Measurements from ENCODE around the gene ZNF230. TPM values are rescaled to one million over a fixed set of nuclear protein-coding genes. Genes with fewer than 3 reads are reported as not detected.

ZNF230 gene
- total RNA-seq, 4 donors from 2014 or later, result 1.7 to 11.3 (median 2.3) TPM

DNA sequence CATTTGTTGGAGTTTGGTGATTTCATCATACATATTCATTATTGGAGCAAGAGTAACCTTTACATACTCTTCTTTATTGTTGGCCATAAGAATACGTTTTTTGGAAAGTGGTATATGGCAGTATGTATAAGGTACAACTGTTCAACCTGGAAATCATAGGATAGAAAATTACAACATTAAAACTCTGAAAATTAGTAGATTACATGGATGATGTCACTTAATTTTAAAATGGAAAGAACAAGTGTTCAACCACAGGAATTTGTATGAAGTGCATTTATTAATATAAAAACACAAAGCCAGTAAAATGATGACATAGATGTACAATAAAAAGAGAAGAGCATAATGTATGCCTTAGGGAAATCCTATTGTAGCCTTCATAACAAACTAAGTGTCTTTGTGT, 26.0 kb upstream of the ZNF230 start:
- DNase-seq (ENCODE audit: low spot score in 2 of 2), result no peak
- no peak overlapping the region for H3K27ac ChIP-seq
- TF ChIP-seq POLR2A (IDR thresholded peaks at IDR 0.05), result no peak
- TF ChIP-seq, protein P1, sequence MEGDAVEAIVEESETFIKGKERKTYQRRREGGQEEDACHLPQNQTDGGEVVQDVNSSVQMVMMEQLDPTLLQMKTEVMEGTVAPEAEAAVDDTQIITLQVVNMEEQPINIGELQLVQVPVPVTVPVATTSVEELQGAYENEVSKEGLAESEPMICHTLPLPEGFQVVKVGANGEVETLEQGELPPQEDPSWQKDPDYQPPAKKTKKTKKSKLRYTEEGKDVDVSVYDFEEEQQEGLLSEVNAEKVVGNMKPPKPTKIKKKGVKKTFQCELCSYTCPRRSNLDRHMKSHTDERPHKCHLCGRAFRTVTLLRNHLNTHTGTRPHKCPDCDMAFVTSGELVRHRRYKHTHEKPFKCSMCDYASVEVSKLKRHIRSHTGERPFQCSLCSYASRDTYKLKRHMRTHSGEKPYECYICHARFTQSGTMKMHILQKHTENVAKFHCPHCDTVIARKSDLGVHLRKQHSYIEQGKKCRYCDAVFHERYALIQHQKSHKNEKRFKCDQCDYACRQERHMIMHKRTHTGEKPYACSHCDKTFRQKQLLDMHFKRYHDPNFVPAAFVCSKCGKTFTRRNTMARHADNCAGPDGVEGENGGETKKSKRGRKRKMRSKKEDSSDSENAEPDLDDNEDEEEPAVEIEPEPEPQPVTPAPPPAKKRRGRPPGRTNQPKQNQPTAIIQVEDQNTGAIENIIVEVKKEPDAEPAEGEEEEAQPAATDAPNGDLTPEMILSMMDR (IDR thresholded peaks at IDR 0.05), result no peak
- no peak for TF ChIP-seq POLR2AphosphoS5 (IDR thresholded peaks at IDR 0.05)
- TF ChIP-seq EP300 (IDR thresholded peaks at IDR 0.05), result no peak
- 93% methylated on average over 1 of the region's 1 CpG for WGBS
- no peak overlapping the region for H3K4me3 ChIP-seq
- H3K4me1 ChIP-seq, result no peaks in the 10 kb centered on the region
- H3K9me3 ChIP-seq, result peaks cover 49% of the 10 kb centered on the region
- H3K27me3 ChIP-seq, result no peaks in the 10 kb centered on the region
- no peaks in the 10 kb centered on the region for H3K36me3 ChIP-seq

GRCh38 chr19:43983544-43983911, 19.2 kb upstream of the ZNF230 start:
- peak overlapping the region; percentile 77 for H3K4me3 ChIP-seq
- no peak overlapping the region for H3K27ac ChIP-seq
- H3K27me3 ChIP-seq, result no peaks in the 10 kb centered on the region
- peaks cover 13% of the 10 kb centered on the region for H3K9me3 ChIP-seq
- TF ChIP-seq, protein P1 (IDR thresholded peaks at IDR 0.05), result no peak
- no peak for TF ChIP-seq EP300 (IDR thresholded peaks at IDR 0.05)
- TF ChIP-seq POLR2A (IDR thresholded peaks at IDR 0.05), result no peak
- TF ChIP-seq POLR2AphosphoS5 (IDR thresholded peaks at IDR 0.05), result no peak
- DNase-seq (ENCODE audit: low spot score in 2 of 2), result no peak
- peaks cover 9% of the 10 kb centered on the region for H3K4me1 ChIP-seq
- H3K36me3 ChIP-seq, result peaks cover 3% of the 10 kb centered on the region
- WGBS, result 76% methylated on average over 2 of the region's 2 CpGs

GRCh38 chr19:43983912-43984686, 18.7 kb upstream of the ZNF230 start, which contains the start of gene ZNF155:
ZNF155 (plus strand) TSS chr19:43984188; CDS start chr19:43988544, 4,356 bp downstream.
- peaks cover 6% of the 10 kb centered on the region for H3K36me3 ChIP-seq
- peak within 1 kb of the TSS; percentile 58 for H3K27ac ChIP-seq
- peaks cover 9% of the 10 kb centered on the region for H3K4me1 ChIP-seq
- H3K27me3 ChIP-seq, result no peaks in the 10 kb centered on the region
- DNase-seq (ENCODE audit: low spot score in 2 of 2), result peak; percentile 94 to 95
- H3K9me3 ChIP-seq, result peaks cover 13% of the 10 kb centered on the region
- H3K4me3 ChIP-seq, result peak within 1 kb of the TSS; percentile 77
- WGBS, result 1% methylated on average over 19 of the region's 40 CpGs
- TF ChIP-seq POLR2AphosphoS5 (IDR thresholded peaks at IDR 0.05), result peak in 1 of 3 donors; percentile 11
- no peak for TF ChIP-seq POLR2A (IDR thresholded peaks at IDR 0.05)
- no peak for TF ChIP-seq EP300 (IDR thresholded peaks at IDR 0.05)
- TF ChIP-seq, protein P1 (IDR thresholded peaks at IDR 0.05), result no peak

- no peak for DNase-seq (ENCODE audit: low spot score in 2 of 2)
- 2% methylated on average over 14 of the region's 14 CpGs for WGBS
- Histone ChIP-seq H3K9me3 (peaks cover 8% of the 10 kb centered on the region), H3K36me3 (peaks cover 11% of the 10 kb centered on the region), H3K27ac (peak overlapping the region; percentile 58), H3K4me1 (peaks cover 9% of the 10 kb centered on the region), H3K27me3 (no peaks in the 10 kb centered on the region), H3K4me3 (peak overlapping the region; percentile 77)
- TF ChIP-seq, protein P1 (IDR thresholded peaks at IDR 0.05), result no peak
- TF ChIP-seq EP300 (IDR thresholded peaks at IDR 0.05) (no peak), POLR2AphosphoS5 (IDR thresholded peaks at IDR 0.05) (no peak), POLR2A (IDR thresholded peaks at IDR 0.05) (no peak)
Measured at GRCh38 chr19:43984687-43985000, 18.1 kb upstream of the ZNF230 start.

DNA sequence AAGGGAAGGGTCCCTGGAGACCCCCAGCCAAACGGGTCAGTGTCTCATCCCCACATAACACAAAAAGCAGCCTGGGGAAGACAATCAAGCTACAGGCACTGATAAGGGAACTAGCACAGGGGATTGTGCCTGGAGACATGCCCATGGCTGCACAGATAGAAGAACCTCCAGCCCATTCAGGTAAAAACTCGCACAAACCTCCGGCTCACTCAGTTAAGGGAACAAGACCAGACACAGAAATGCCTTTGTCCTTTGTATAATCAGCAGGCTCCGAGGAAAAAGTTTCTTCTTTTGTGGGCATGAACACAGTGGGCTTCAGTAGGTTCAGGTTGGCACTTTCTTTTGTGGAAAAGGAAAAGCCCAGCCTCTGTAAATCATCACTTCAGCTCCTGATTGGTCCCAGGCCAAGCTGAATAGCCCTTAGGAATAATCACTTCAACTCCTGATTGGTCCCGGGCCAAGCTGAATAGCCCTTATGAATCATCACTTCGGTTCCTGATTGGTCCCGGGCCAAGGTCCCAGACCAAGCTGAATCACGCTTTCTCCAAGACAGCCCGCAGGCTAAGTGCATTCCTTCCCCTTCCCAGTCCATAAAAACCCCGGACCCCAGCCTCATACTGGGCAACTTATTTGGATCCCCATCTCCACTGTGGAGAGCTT, 5.0 kb upstream of the ZNF230 start:
- H3K27ac ChIP-seq, result no peak overlapping the region
- TF ChIP-seq POLR2AphosphoS5 (IDR thresholded peaks at IDR 0.05), result no peak
- no peak for TF ChIP-seq POLR2A (IDR thresholded peaks at IDR 0.05)
- TF ChIP-seq, protein P1 (IDR thresholded peaks at IDR 0.05), result no peak
- TF ChIP-seq EP300 (IDR thresholded peaks at IDR 0.05), result no peak
- no peaks in the 10 kb centered on the region for H3K27me3 ChIP-seq
- H3K4me3 ChIP-seq, result no peak overlapping the region
- peaks cover 4% of the 10 kb centered on the region for H3K9me3 ChIP-seq
- DNase-seq (ENCODE audit: low spot score in 2 of 2), result no peak
- peaks cover 48% of the 10 kb centered on the region for H3K36me3 ChIP-seq
- no peaks in the 10 kb centered on the region for H3K4me1 ChIP-seq
- WGBS, result 94% methylated on average over 9 of the region's 10 CpGs
